HL-60/S4 (cell line): ENCODE measurements around the gene PCDHB7.
"Not testable (repeated sequence)": the region's sequence is repeated elsewhere in the genome, so short reads cannot be mapped to it uniquely, and the experiment has no call there.

Source experiments
- in situ Hi-C: fragments of 300-500 bp; cut with MboI; formaldehyde crosslinking; loops from 2 replicates; pipeline ENCODE4 v1.14.3; 2022; ENCODE audit warnings: low sequenced_read_pairs

Gene PCDHB7

GRCh38 chr5:141216035-141216434, 43.6 kb downstream of the PCDHB7 start:
- in situ Hi-C loops: not testable (repeated sequence)

GRCh38 chr5:141223112-141223783, 50.8 kb downstream of the PCDHB7 start, which contains the start of gene PCDHB14:
Gene PCDHB14 (plus strand): TSS chr5:141223343. CDS start chr5:141223506, 163 bp downstream.
- in situ Hi-C loops: no loop called here

GRCh38 chr5:141224844-141225243, 52.4 kb downstream of the PCDHB7 start:
- in situ Hi-C loops: not testable (repeated sequence)

GRCh38 chr5:141225421-141225820, 53.0 kb downstream of the PCDHB7 start:
- in situ Hi-C loops: not testable (repeated sequence)
